Measurements from ENCODE around the gene NRM.

Gene NRM

DNA sequence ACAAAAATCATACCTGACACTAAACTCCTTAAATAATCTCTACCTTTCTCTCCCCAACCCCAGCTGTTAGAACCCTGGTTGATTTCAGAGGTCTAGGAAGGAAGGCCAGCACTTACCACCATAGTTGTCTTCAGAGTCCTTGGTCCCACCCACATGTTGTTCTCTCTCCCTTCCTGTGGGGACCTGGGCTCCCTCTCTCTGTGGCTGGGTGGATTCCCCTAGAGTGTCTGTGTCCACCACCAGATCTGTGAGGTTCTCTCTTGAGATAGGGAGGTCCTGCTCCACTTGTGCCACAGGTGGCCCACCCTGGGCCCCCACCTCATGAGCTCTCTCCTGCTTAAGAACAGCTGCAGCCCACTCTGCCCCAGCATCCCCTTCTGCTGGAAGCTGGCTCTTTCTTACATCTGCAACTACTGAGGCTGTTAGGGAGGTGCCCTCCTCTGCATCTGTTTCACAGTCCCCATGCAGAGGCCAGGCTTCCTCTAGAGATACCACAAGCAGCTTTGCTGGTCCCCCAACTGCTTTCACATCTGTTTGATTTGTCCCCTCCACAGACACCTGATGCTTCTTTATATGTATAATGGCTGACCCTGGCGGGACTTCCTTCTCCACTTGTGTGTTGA is 21.1 kb upstream of the NRM start:
- Histone ChIP-seq H3K9ac (ENCODE audit: low read depth, low read length) (no peak overlapping the region), H3K36me3 (ENCODE audit: insufficient read depth, low read length) (peaks cover 37% of the 10 kb centered on the region), H3K9me3 (ENCODE audit: control insufficient read depth, insufficient read depth, low read length) (no peaks in the 10 kb centered on the region), H3K4me1 (ENCODE audit: insufficient read depth, low read length) (no peaks in the 10 kb centered on the region)

DNA sequence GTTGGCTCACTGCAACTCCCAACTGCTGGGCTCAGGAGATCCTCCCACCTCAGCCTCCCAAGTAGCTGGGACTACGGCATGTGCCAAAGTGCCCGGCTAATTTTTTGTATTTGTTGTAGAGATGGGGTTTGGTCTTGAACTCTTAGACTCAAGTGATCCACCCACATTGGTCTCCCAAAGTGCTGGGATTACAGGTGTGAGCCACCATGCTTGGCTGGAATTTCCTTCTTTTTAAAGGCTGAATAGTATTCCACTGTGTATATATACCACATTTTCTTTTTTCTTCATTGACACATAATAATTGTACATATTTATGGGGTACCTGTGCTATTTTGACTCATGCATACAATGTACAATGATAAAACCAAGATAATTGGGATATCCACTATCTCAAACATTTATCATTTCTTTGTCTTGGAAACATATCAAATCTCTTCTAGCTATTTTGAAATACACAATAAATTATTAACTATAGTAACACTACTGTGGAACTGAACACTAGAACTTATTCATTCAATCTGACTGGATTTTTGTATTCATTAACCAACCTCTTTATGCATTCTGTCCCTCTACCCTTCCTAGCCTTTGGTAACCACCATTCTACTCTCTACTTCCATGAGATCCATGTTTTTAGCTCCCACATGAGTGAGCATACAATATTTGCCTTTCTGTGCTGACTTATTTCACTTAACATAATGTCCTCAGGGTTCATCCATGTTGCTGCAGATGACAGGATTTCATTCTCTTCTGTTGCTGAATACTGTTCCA is 18.5 kb upstream of the NRM start:
- no peak overlapping the region for H3K9ac ChIP-seq (ENCODE audit: low read depth, low read length)
- H3K9me3 ChIP-seq (ENCODE audit: control insufficient read depth, insufficient read depth, low read length) = no peaks in the 10 kb centered on the region
- no peaks in the 10 kb centered on the region for H3K4me1 ChIP-seq (ENCODE audit: insufficient read depth, low read length)
- peaks cover 37% of the 10 kb centered on the region for H3K36me3 ChIP-seq (ENCODE audit: insufficient read depth, low read length)

DNA sequence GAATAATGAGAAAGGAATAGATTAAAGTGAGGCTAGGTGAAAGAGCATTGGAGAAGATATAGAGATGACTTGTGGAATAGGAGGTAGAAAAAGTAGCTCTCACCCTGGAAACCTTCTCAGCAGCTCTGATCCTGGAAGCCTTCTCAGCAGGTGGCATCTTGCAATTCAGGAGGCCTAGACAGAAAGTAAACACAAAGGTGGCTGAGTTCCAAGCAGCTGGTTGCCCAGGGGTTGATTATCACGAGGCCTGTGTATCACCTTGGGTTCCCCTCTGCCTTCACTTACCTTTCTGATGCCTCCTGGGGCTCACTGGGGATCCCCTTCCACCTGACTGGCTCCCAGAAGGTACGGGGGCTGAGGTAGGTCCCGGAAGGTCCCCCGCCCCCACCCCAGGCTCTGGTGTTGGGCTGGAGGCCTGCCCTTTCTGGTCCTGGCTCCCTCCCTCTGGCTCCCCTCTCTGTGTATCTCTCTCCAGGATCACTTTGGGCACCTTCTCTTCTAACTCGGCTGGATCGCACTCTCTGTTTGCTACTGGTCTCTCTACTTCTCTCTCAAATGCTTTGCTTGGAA is 16.6 kb upstream of the NRM start:
- H3K9me3 ChIP-seq (ENCODE audit: control insufficient read depth, insufficient read depth, low read length) = no peaks in the 10 kb centered on the region
- no peak overlapping the region for H3K9ac ChIP-seq (ENCODE audit: low read depth, low read length)
- H3K36me3 ChIP-seq (ENCODE audit: insufficient read depth, low read length) = peaks cover 32% of the 10 kb centered on the region
- H3K4me1 ChIP-seq (ENCODE audit: insufficient read depth, low read length) = no peaks in the 10 kb centered on the region

DNA sequence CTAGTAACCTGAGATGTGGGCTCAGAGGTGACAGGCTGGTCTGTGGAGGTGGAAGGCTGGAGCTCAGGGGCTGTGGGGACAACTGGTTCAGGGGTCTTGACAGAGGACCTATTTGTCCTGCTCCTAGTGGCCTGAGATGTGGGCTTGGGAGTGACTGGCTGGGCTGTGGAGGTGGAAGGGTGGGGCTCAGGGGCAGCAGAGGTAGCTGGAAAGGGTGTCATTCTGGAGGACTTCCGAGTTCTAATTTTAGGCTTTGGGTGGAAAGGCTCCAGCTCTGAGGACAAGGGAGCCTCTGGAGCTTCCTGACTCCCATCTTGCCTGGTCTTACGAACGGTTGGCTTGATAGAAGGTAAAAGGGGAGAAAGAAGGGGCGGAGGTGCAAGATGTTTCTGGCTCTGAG is 14.8 kb upstream of the NRM start:
- peaks cover 17% of the 10 kb centered on the region for H3K36me3 ChIP-seq (ENCODE audit: insufficient read depth, low read length)
- H3K9me3 ChIP-seq (ENCODE audit: control insufficient read depth, insufficient read depth, low read length) = no peaks in the 10 kb centered on the region
- no peak overlapping the region for H3K9ac ChIP-seq (ENCODE audit: low read depth, low read length)
- H3K4me1 ChIP-seq (ENCODE audit: insufficient read depth, low read length) = peaks cover under 1% of the 10 kb centered on the region; the same call in 1 of the 2 replicates

DNA sequence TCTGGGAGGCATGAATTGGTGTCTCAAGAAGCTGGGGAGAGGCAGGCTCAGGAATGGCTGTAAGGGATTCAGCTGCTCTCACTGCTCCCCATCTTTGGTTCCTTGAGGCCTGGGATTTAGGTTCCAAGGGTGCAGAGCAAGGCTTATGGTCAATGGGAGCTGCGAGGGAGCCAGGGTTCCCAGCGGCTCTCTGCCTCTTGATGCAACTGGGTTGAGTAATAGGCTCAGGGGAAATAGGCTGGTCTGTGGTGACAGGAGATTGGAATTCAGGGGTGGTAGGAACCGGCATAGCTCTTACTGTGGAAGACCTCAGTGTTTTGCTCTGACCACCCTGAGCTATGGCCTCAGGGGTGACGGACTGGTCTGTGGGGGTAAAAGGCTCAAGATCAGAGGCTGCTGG is 13.0 kb upstream of the NRM start:
- peaks cover 8% of the 10 kb centered on the region; the same call in 1 of the 2 replicates for H3K4me1 ChIP-seq (ENCODE audit: insufficient read depth, low read length)
- no peaks in the 10 kb centered on the region for H3K9me3 ChIP-seq (ENCODE audit: control insufficient read depth, insufficient read depth, low read length)
- H3K9ac ChIP-seq (ENCODE audit: low read depth, low read length) = no peak overlapping the region
- peaks cover 16% of the 10 kb centered on the region for H3K36me3 ChIP-seq (ENCODE audit: insufficient read depth, low read length)

DNA sequence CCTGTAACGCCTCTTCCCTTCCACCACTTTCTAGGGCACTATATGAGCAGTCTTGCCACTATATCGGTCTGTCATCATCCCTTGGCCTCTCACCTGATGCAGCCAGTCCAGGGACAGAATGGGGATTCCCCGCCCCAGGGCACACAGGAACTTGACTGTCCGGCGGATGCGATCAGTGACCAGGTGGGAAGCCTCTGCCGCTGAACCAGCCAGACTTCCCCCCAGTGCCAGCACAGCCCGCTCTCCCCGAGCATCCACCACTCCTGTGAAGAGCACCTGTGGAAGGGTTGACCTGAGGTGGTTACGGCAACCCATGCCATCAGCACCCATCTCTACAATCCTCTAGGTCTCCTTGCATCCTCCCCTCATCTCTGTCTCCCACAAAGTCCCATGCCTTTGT is 12.2 kb upstream of the NRM start:
- Histone ChIP-seq H3K9ac (ENCODE audit: low read depth, low read length) (no peak overlapping the region), H3K9me3 (ENCODE audit: control insufficient read depth, insufficient read depth, low read length) (no peaks in the 10 kb centered on the region), H3K36me3 (ENCODE audit: insufficient read depth, low read length) (peaks cover 17% of the 10 kb centered on the region)

DNA sequence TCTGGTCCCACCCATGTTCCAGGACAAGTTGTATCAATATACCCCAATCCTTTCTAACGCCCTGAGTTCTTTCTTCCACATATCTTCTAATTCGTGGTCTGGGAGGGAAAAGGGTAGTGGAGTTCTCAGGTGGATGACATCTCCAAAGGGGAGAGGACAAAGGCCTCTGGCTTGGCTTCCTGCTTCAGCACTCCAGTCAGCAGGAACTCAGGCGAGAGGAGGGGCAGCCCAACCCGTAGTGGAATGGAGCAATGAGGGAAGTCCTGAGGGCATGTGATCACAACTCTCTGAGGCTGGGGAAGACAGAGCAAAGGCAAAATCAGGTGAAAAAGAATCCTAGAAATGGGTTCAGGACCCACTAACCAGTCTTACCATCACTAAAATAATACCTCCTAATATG is 9.6 kb upstream of the NRM start:
- H3K9ac ChIP-seq (ENCODE audit: low read depth, low read length) = no peak overlapping the region
- no peaks in the 10 kb centered on the region for H3K9me3 ChIP-seq (ENCODE audit: control insufficient read depth, insufficient read depth, low read length)
- peaks cover 8% of the 10 kb centered on the region; the same call in 1 of the 2 replicates for H3K4me1 ChIP-seq (ENCODE audit: insufficient read depth, low read length)
- H3K36me3 ChIP-seq (ENCODE audit: insufficient read depth, low read length) = peaks cover 9% of the 10 kb centered on the region

More for the DNA sequence above, 12.2 kb upstream of the NRM start:
- H3K4me1 ChIP-seq (ENCODE audit: insufficient read depth, low read length) = peaks cover 8% of the 10 kb centered on the region; the same call in 1 of the 2 replicates

DNA sequence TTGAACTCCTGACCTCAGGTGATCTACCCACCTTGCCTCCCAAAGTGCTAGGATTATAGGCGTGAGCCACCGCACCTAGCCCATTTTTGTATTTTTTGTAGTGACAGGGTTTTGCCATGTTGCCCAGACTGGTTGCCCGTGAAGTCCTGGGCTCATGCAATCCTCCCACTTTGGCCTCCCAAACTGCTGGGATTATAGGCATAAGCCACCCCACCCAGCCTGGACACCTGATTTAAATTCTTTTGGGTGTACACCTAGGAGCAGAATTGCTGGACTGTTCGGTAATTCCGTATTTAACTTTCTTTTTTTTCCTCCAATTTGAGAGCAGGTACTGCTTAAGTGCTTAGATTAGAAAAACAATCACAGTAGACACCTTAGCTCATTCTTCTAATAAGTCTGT is 5.6 kb upstream of the NRM start:
- Histone ChIP-seq H3K9ac (ENCODE audit: low read depth, low read length) (no peak overlapping the region), H3K9me3 (ENCODE audit: control insufficient read depth, insufficient read depth, low read length) (no peaks in the 10 kb centered on the region), H3K4me1 (ENCODE audit: insufficient read depth, low read length) (peaks cover 11% of the 10 kb centered on the region; the same call in 1 of the 2 replicates), H3K36me3 (ENCODE audit: insufficient read depth, low read length) (peaks cover 3% of the 10 kb centered on the region)

DNA sequence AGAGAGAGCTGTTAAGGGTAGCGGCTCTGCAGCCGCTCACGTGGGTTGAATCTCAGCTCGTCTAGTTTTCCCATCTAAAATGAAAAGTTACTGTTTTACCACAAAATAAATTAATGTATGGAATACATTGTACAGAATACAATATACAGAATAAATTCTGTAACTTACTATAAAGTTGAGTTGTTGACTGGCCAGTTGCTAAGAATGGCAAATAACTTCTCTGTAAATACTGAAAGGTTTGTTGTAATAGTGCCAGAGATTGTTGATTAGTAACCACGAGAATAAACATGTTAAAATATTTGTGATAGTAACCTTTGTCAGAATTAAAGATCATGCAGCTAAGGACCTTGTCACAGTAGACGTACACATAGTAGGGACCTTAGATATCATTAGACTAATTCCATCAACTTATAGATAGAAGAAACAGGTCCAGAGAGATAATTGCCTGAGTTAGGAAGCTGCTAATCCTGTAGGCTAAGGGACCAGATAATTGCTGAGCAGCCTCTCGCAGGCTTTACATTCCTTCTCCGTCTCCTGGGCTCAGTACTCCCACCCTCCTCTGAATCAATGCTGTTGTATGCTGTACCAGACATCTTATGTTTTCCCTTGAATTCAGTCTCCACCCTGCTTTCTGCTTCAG is 544 bp upstream of the NRM start:
- Histone ChIP-seq H3K4me1 (ENCODE audit: insufficient read depth, low read length) (0 out of 2 replicates have a peak, but pooled peaks cover 6% of the 10 kb centered on the region), H3K9ac (ENCODE audit: low read depth, low read length) (peak overlapping the region; percentile 86; the same call in 1 of the 2 replicates)

DNA sequence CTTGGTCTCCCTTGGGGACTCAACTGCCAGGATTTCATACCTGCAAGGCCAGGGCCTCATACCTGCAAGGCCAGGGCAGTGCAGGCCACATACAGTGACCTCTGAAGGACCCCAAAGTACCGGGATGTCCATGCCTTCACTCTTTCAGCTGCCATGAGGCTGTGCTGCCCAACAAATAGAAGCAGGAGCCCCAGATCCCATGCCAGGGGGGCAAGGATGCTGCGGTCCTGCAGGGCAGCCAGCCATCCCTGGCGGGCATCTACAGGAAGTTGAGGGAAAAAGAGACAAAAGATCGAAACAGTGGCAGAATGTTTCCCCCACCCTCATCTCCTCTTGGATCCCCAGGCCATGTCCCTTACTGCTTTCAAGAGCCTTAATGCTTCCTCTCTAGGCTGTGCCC is 799 bp downstream of the NRM start:
- no peaks in the 10 kb centered on the region for H3K36me3 ChIP-seq (ENCODE audit: insufficient read depth, low read length)
- H3K9me3 ChIP-seq (ENCODE audit: control insufficient read depth, insufficient read depth, low read length) = no peaks in the 10 kb centered on the region
- peak overlapping the region; percentile 86; the same call in 1 of the 2 replicates for H3K9ac ChIP-seq (ENCODE audit: low read depth, low read length)
- H3K4me1 ChIP-seq (ENCODE audit: insufficient read depth, low read length) = peaks cover 10% of the 10 kb centered on the region

More for the DNA sequence above, 544 bp upstream of the NRM start:
- no peaks in the 10 kb centered on the region for H3K9me3 ChIP-seq (ENCODE audit: control insufficient read depth, insufficient read depth, low read length)
- no peaks in the 10 kb centered on the region for H3K36me3 ChIP-seq (ENCODE audit: insufficient read depth, low read length)

DNA sequence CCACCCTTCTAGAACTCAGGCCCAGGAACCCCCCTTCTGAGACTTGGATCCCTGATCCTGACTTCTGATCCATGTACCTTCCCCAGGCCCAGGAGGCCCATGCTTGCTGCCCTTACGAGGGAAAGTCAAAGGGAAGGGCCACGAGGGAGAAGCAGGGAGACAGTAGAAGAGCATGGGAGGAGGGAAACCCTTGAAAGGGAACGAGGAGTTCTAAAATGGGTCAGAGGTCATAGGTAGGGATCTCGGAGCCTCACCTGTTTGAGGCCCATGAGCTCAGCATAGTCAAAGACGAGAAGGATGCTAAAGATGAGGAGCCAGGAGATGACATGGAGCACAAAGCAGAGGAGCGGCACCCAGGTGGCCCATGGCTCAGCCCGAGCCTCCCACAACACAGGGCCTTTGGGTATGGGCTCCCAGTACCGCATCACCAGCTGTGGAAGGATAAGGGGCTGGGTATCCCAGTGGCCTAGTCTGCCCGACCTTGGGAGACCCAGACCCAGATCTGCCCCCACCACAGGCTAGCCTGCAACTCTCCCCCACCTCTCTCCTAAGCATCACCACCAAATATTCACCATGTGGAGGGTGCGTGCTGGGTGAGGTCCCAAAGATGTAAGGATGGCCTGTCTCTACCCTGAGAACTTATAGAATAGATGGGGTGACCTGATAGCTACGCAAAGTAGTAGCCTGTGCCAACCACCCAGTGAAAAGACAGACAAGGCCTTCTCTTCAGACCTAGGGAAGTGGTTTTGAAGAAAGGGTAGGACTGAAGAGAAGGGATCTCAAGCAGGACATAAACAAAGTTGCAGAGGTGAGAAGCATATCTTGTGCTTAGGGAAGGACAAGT is 1.5 kb downstream of the NRM start:
- Histone ChIP-seq H3K9ac (ENCODE audit: low read depth, low read length) (no peak overlapping the region), H3K36me3 (ENCODE audit: insufficient read depth, low read length) (no peaks in the 10 kb centered on the region), H3K9me3 (ENCODE audit: control insufficient read depth, insufficient read depth, low read length) (no peaks in the 10 kb centered on the region), H3K4me1 (ENCODE audit: insufficient read depth, low read length) (peaks cover 14% of the 10 kb centered on the region)

DNA sequence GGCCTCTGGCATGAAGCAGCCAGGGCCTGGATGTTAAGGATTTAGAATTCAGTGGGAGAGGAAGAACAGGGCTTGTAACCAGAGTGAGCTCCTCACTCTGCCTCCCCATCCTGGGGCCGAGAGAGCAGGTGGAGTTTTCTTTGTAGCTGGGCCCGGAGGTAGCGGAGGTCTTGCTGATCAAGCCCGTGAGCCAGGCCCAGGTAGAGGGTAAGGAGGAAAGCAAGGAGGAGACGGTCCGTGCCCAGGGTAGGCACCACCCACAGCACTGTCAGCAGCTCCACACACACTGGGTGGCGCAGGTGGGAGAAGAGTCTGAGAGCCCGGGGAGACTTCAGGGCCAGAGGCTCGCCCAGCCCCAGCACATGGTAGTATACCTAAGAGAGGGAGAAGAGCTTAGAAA is 2.2 kb downstream of the NRM start:
- H3K36me3 ChIP-seq (ENCODE audit: insufficient read depth, low read length) = no peaks in the 10 kb centered on the region
- no peaks in the 10 kb centered on the region for H3K9me3 ChIP-seq (ENCODE audit: control insufficient read depth, insufficient read depth, low read length)
- H3K4me1 ChIP-seq (ENCODE audit: insufficient read depth, low read length) = peaks cover 16% of the 10 kb centered on the region
- no peak overlapping the region for H3K9ac ChIP-seq (ENCODE audit: low read depth, low read length)

DNA sequence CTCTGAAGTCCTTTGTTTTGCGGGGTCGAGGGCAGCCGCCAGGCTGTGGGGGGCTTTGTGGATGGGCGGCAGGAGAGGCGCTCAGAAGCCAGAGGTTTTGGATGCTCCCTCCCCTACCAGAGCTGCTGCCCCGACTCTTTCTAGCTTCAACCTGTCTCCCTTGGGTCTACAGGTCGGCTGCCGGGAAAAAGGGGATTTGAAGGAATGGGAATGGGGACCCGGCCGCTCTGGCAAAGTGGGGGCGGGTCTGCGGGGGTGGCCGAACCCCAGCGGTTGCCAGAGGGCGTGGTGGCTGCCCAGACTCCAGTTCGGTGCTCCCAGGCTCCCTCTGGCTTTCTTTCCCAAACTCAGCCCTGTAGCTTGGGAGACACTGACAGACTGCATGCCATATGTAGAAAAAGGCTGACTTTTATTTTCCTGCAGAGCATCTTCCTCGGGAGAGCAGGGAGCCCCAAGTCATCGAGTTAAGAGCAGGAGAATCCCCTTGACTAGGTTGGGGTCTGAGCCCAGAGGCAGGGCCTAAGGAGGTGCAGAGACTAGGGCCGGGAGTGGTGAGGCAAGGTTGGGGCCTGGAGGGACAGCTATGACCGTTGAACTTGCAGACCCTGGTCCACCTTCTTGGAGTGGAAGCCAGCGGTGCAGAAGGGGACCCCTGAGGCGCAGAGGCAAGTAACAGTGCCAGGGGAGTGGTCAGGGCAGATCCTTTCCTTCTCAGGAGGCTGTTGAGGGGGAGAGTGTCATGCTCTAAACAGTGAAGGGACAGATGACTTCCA is 2.9 kb downstream of the NRM start:
- Histone ChIP-seq H3K9ac (ENCODE audit: low read depth, low read length) (peak overlapping the region; percentile 87), H3K4me1 (ENCODE audit: insufficient read depth, low read length) (peaks cover 16% of the 10 kb centered on the region), H3K36me3 (ENCODE audit: insufficient read depth, low read length) (no peaks in the 10 kb centered on the region), H3K9me3 (ENCODE audit: control insufficient read depth, insufficient read depth, low read length) (no peaks in the 10 kb centered on the region)

Measured in ES-I3 (cell line).